ENCODE measurements around the gene SRP72.

DNA sequence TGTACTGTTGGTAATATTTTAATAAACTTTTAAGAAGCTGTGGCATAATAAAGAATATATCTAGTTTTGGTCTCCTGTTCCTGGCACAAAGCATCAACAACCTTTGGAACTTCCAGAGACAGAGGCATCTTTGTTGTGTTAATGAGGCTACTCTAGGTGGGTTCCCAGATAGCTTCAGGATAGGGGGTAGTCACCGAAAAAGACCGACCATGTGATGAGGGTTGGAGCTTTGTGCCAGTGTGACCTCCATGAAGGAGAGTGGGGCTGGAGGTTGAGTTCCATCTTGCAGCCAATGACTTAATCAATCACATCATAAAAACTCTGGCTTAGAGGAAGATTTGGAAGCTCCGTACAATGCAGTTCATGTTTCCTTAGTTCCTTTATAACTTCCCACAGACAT is 41.9 kb upstream of the SRP72 start:
- no peak for TF ChIP-seq CTCF (optimal IDR thresholded peaks at IDR 0.05 in 1 of 3, IDR thresholded peaks at IDR 0.05 in 1 of 3, conservative IDR thresholded peaks at IDR 0.05 in 1 of 3; ENCODE audit: extremely low read depth in 1 of 3, insufficient read depth in 2 of 3, low read length in 3 of 3)
- no peak for TF ChIP-seq EZH2 (IDR thresholded peaks at IDR 0.05; ENCODE audit: low read length)

All from keratinocyte (primary cell).